A673 (cell line): Measurements from ENCODE around the gene UBE2E2. TPM values are rescaled to one million over a fixed set of nuclear protein-coding genes. Genes with fewer than 3 reads are reported as not detected.

Experiments
- BruUV-seq: library from RNA; stranded (reverse); fragments of 400-500 nt; replicated peaks from 2 replicates; lab custom pipeline; 2021; lab: Mats Ljungman, UMichigan
- CTCF ChIA-PET: fragments of 300-600 bp; sonication (Branson Sonifier 250); formaldehyde crosslinking; loops from one replicate; lab custom pipeline; 2022; ENCODE audit warnings: antibody characterized with exemption; lab: Charles Lee
- POLR2A ChIA-PET: fragments of 300-600 bp; sonication (Branson Sonifier 250); formaldehyde crosslinking; loops from one replicate; lab custom pipeline; 2022; ENCODE audit warnings: antibody characterized with exemption; ENCODE audit not compliant: low non-redundant PET; lab: Charles Lee
- DNase-seq: peaks from one replicate; pipeline ENCODE4 v3.0.0-alpha.2; 2015; ENCODE audit warnings: low spot score
- H3K27ac ChIP-seq: fragments of 200-600 bp; sonication (generic); 2 replicates; pipeline ENCODE4 v1.5.1; 2016; ENCODE audit warnings: mixed run types, low read depth, mild to moderate bottlenecking, mixed read lengths, antibody characterized with exemption, low read length; ENCODE audit not compliant: poor library complexity, severe bottlenecking
- H3K27me3 ChIP-seq: fragments of 200-600 bp; sonication (generic); replicated peaks from 2 replicates; pipeline ENCODE4 v1.6.1; 2017; ENCODE audit warnings: mixed run types, low read depth, mild to moderate bottlenecking, mixed read lengths, antibody characterized with exemption, low read length; ENCODE audit not compliant: insufficient read depth, poor library complexity
- H3K36me3 ChIP-seq: fragments of 200-600 bp; sonication (generic); 2 replicates; pipeline ENCODE4 v1.6.1; 2016; ENCODE audit warnings: mixed run types, mild to moderate bottlenecking, mixed read lengths, antibody characterized with exemption, low read length; ENCODE audit not compliant: insufficient read depth, poor library complexity, severe bottlenecking
- H3K4me1 ChIP-seq: fragments of 200-600 bp; sonication (generic); 2 replicates; pipeline ENCODE4 v1.6.1; 2017; ENCODE audit warnings: mixed run types, mild to moderate bottlenecking, mixed read lengths, antibody characterized with exemption, low read length; ENCODE audit not compliant: insufficient read depth, poor library complexity, severe bottlenecking
- H3K4me3 ChIP-seq: fragments of 200-600 bp; sonication (generic); 2 replicates; pipeline ENCODE4 v1.5.1; 2016; ENCODE audit warnings: low read depth, mixed run types, mild to moderate bottlenecking, mixed read lengths, low read length; ENCODE audit not compliant: poor library complexity, severe bottlenecking
- H3K9me3 ChIP-seq: fragments of 200-600 bp; sonication (generic); 2 replicates; pipeline ENCODE4 v1.6.1; 2016; ENCODE audit warnings: mixed run types, low read depth, mild to moderate bottlenecking, mixed read lengths, antibody characterized with exemption, low read length; ENCODE audit not compliant: poor library complexity, severe bottlenecking
- EZH2 ChIP-seq: fragments of 200-600 bp; sonication (generic); IDR thresholded peaks from 2 replicates; pipeline ENCODE4 v1.6.1; 2017; ENCODE audit warnings: borderline replicate concordance, low read depth, mild to moderate bottlenecking, mixed read lengths, antibody characterized with exemption, low read length; ENCODE audit not compliant: poor library complexity, severe bottlenecking
- intact Hi-C: fragments of 100-400 bp; cut with micrococcal nuclease; formaldehyde crosslinking; loops from one replicate; pipeline ENCODE4 v1.10.0; 2022; ENCODE audit not compliant: unreplicated experiment
- total RNA-seq: library from RNA; stranded (reverse); gene quantifications from 2 replicates; pipeline ENCODE4 v1.2.3, GENCODE V29; 2021
- TF ChIP-seq, protein P1 (sequence below): fragments of 300-800, 200-600 bp; sonication (generic); conservative IDR thresholded peaks from 2 replicates; pipeline ENCODE4 v1.5.1; 2017; ENCODE audit warnings: low read depth, mild to moderate bottlenecking, antibody characterized with exemption, low read length, moderate library complexity, mixed read lengths

UBE2E2 gene
- total RNA-seq, 1 experiment from 2014 or later: 2.0 TPM

DNA sequence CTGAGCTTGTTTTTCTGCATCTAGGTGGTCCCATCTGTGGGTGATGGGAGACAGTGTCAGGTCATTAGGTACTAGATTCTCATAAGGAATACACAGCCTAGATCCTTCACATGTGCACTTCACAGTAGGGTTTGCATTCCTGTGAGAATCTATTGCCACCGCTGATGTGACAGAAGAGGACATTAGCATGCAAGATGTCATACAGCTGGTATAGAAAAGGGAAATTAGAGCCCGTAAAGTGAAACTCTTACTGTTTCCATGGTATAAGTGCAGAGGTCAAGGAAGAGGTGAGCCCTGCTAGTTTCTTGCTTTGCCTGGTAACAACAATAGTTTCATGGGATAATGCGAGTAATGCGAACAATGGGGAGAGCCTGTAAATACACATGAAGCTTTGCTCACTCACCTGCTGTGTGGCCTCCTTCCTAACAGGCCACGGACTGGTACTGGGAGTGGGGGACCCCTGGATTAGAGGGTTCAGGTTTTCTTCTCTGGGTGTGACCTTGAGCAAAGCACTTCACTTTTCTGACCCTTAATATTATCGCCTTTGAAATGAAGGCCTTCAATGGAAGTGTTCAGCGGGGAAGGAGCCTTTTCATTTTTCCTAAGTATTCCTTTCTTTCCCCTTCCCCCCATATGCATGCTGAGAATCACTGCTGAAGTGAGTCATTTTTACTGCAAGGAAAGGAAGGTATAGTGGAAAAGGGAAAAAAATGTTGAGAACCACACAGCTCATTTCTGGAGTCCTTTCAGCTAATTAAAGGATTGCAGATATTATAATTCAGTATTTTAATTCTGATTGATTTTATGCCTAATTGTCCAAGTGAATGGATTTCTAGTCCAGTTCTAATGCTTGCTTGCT, 286.4 kb downstream of the UBE2E2 start:
- H3K4me1 ChIP-seq: no peaks in the 10 kb centered on the region
- no peaks in the 10 kb centered on the region for H3K27me3 ChIP-seq
- H3K27ac ChIP-seq: no peak overlapping the region
- H3K9me3 ChIP-seq: no peaks in the 10 kb centered on the region
- BruUV-seq: no TSS peak
- no peaks in the 10 kb centered on the region for H3K36me3 ChIP-seq
- intact Hi-C loops: no loop called here
- ChIA-PET CTCF (no interaction called here), POLR2A (no interaction called here)
- no peak overlapping the region for H3K4me3 ChIP-seq
- TF ChIP-seq, protein P1, sequence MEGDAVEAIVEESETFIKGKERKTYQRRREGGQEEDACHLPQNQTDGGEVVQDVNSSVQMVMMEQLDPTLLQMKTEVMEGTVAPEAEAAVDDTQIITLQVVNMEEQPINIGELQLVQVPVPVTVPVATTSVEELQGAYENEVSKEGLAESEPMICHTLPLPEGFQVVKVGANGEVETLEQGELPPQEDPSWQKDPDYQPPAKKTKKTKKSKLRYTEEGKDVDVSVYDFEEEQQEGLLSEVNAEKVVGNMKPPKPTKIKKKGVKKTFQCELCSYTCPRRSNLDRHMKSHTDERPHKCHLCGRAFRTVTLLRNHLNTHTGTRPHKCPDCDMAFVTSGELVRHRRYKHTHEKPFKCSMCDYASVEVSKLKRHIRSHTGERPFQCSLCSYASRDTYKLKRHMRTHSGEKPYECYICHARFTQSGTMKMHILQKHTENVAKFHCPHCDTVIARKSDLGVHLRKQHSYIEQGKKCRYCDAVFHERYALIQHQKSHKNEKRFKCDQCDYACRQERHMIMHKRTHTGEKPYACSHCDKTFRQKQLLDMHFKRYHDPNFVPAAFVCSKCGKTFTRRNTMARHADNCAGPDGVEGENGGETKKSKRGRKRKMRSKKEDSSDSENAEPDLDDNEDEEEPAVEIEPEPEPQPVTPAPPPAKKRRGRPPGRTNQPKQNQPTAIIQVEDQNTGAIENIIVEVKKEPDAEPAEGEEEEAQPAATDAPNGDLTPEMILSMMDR: no peak
- no peak for TF ChIP-seq EZH2
- no peak for DNase-seq

DNA sequence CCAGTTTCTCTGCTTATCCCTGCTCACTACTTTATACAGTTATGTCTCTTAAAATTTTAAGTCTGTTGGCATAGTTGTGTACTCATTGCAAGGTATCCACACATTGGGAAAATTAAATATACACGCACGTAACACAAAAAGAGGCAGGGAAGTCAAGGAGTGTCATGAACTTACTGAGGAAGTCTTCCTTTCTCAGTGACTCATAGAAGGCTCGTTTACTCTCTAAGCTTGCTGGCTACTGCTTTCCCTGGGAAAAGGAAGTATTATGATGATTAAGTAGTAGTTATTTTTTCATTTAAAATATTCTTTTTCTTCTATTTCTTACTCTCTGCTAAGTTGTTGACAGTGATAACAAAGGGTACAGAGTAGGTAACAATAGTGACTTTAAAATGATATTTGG, 287.3 kb downstream of the UBE2E2 start:
- Histone ChIP-seq H3K4me1 (no peaks in the 10 kb centered on the region), H3K9me3 (no peaks in the 10 kb centered on the region), H3K27me3 (no peaks in the 10 kb centered on the region), H3K36me3 (no peaks in the 10 kb centered on the region), H3K27ac (no peak overlapping the region), H3K4me3 (no peak overlapping the region)
- no peak for DNase-seq
- POLR2A ChIA-PET: no interaction called here
- intact Hi-C loops: no loop called here
- no TSS peak for BruUV-seq
- CTCF ChIA-PET: no interaction called here
- TF ChIP-seq EZH2: no peak
- TF ChIP-seq, protein P1: no peak

- TF ChIP-seq, protein P1: no peak
- TF ChIP-seq EZH2: no peak
- Histone ChIP-seq H3K9me3 (no peaks in the 10 kb centered on the region), H3K4me1 (no peaks in the 10 kb centered on the region), H3K27me3 (peaks cover 4% of the 10 kb centered on the region), H3K27ac (no peak overlapping the region), H3K4me3 (no peak overlapping the region), H3K36me3 (no peaks in the 10 kb centered on the region)
- intact Hi-C loops: no loop called here
- ChIA-PET CTCF (interaction anchor here (0.6 kb wide), 1 partner anchor 14 kb away, joined by 3 read pairs; no protein-coding TSS in a partner anchor), POLR2A (no interaction called here)
- no TSS peak for BruUV-seq
- no peak for DNase-seq
These were observed 288.9 kb downstream of the UBE2E2 start for GRCh38 chr3:23492057-23492456.
